Upper lobe of left lung (tissue), 6 donors: ENCODE measurements around the gene NDUFA7. TPM values are rescaled to one million over a fixed set of nuclear protein-coding genes. Genes with fewer than 3 reads are reported as not detected.
"Not testable (repeated sequence)": the region's sequence is repeated elsewhere in the genome, so short reads cannot be mapped to it uniquely, and the experiment has no call there.

Experiments
- ATAC-seq, 2 donors: fragments of 200-7000 bp; cut with Tn5 transposase; one replicate each; pipeline ENCODE4 v1.9.1; 2022; ENCODE audit warnings: mild to moderate bottlenecking in 2 of 2, moderate library complexity in 2 of 2; ENCODE audit not compliant: low FRiP score in 2 of 2
- DNase-seq, 2 donors: peaks; one replicate each; pipeline ENCODE4 v3.0.0-alpha.2; 2019 to 2020
- H3K27ac ChIP-seq, 4 donors: fragments of 200-600 bp; sonication (generic); one replicate each; pipeline ENCODE4 v1.5.1; 2016 to 2019
- H3K27me3 ChIP-seq, 4 donors: fragments of 200-600 bp; sonication (generic); one replicate each; pipeline ENCODE4 v1.5.1; 2017 to 2019
- H3K36me3 ChIP-seq, 4 donors: fragments of 200-600 bp; sonication (generic); one replicate each; pipeline ENCODE4 v1.5.1; 2016 to 2019
- H3K4me1 ChIP-seq, 4 donors: fragments of 200-600 bp; sonication (generic); one replicate each; pipeline ENCODE4 v1.5.1; 2018 to 2019
- H3K4me3 ChIP-seq, 4 donors: fragments of 200-600 bp; sonication (generic); one replicate each; pipeline ENCODE4 v1.5.1; 2017 to 2019; ENCODE audit warnings: mild to moderate bottlenecking in 2 of 4, moderate library complexity in 1 of 4
- H3K9me3 ChIP-seq, 4 donors: fragments of 200-600 bp; sonication (generic); one replicate each; pipeline ENCODE4 v1.5.1; 2018 to 2019
- CTCF ChIP-seq, 6 experiments: fragments of 450-650 bp in 4 of 6; fragments of 200-600 bp in 2 of 6; sonication (generic) in 2 of 6; IDR thresholded peaks; one replicate each; pipeline ENCODE4 v1.5.1; 2016 to 2019; ENCODE audit warnings: antibody characterized with exemption in 6 of 6
- EP300 ChIP-seq, 4 donors: sonication (generic); formaldehyde crosslinking; IDR thresholded peaks; one replicate each; pipeline ENCODE4 v1.5.1; 2017; ENCODE audit warnings: antibody characterized with exemption in 4 of 4, control low read depth in 2 of 4
- POLR2A ChIP-seq, 4 donors: fragments of 450-650 bp; IDR thresholded peaks; one replicate each; pipeline ENCODE4 v1.5.1; 2016 to 2017; ENCODE audit warnings: antibody characterized with exemption in 4 of 4, mild to moderate bottlenecking in 2 of 4
- POLR2AphosphoS5 ChIP-seq, 2 donors: sonication (generic); formaldehyde crosslinking; IDR thresholded peaks; one replicate each; pipeline ENCODE4 v1.5.1; 2017; ENCODE audit warnings: antibody characterized with exemption in 2 of 2
- WGBS, 2 donors: methylation state at CpG; one replicate each; pipeline ENCODE4 v1.1.5; 2017 to 2018; 5-methylcytosine and 5-hydroxymethylcytosine counted together
- total RNA-seq, 6 donors: library from RNA; depleted of rRNA in 4 of 6; stranded (reverse); fragments of >200 nt in 4 of 6; gene quantifications; one replicate each; pipeline versions ENCODE4 v1.1.0 to v1.2.1, GENCODE V29; 2016 to 2021
- donor health status: DM: no; HTN: no; CAD: no; lungs with moderate emphysema.
- donor health status: DM: no; HTN: yes; CAD: no; lungs with severe emphysema.

The NDUFA7 gene
- total RNA-seq, 6 donors from 2014 or later: 13.6 to 50.9 (median 31.1) TPM

GRCh38 chr19:8358948-8359347, 37.8 kb upstream of the NDUFA7 start:
- DNase-seq (no peak), ATAC-seq (no peak)
- TF ChIP-seq POLR2AphosphoS5 (IDR thresholded peaks at IDR 0.05) (no peak), EP300 (IDR thresholded peaks at IDR 0.05) (no peak), POLR2A (IDR thresholded peaks at IDR 0.05) (no peak), CTCF (IDR thresholded peaks at IDR 0.05) (no peak)
- WGBS, 2 donors: 89% methylated on average over 6 of the region's 6 CpGs
- Histone ChIP-seq H3K27me3 (no peaks in the 10 kb centered on the region), H3K9me3 (peaks cover 0 to 4% (median 0%) of the 10 kb centered on the region in 4 donors), H3K4me1 (peaks cover 42 to 51% (median 43%) of the 10 kb centered on the region in 4 donors), H3K4me3 (no peak overlapping the region), H3K27ac (no peak overlapping the region), H3K36me3 (no peaks in the 10 kb centered on the region)

DNA sequence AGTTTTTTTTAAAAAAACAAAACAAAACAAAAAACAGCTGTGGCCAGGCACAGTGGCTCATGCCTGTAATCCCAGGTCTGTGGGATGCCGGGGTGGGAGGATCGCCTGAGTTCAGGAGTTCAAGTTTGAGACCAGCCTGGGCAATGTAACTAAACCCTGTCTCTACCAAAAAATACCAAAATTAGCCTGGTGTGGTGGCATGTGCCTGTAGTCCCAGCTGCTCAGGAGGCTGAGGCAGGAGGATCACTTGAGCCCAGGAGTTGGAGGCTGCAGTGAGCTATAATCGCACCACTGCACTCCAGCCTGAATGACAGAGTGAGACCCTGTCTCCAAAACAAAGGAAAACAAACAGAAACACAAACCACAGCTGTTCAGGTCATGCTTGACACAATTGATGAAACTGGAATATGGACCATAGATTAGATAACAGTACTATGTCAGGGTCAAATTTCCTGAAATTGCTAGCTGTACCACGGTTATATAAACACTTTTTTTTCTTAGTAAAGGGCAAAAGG, 35.9 kb upstream of the NDUFA7 start:
- no peaks in the 10 kb centered on the region for H3K36me3 ChIP-seq
- TF ChIP-seq POLR2A (IDR thresholded peaks at IDR 0.05) (no peak), CTCF (IDR thresholded peaks at IDR 0.05) (no peak), EP300 (IDR thresholded peaks at IDR 0.05) (no peak)
- ATAC-seq: no peak
- no peak for DNase-seq
- H3K27me3 ChIP-seq: no peaks in the 10 kb centered on the region
- H3K9me3 ChIP-seq: peaks cover 0 to 4% (median 0%) of the 10 kb centered on the region in 4 donors
- H3K27ac ChIP-seq: no peak overlapping the region
- H3K4me3 ChIP-seq: no peak overlapping the region
- WGBS, 2 donors: 65 to 78% methylated on average over 4 of the region's 4 CpGs
- peaks cover 31 to 45% (median 39%) of the 10 kb centered on the region in 4 donors for H3K4me1 ChIP-seq

DNA sequence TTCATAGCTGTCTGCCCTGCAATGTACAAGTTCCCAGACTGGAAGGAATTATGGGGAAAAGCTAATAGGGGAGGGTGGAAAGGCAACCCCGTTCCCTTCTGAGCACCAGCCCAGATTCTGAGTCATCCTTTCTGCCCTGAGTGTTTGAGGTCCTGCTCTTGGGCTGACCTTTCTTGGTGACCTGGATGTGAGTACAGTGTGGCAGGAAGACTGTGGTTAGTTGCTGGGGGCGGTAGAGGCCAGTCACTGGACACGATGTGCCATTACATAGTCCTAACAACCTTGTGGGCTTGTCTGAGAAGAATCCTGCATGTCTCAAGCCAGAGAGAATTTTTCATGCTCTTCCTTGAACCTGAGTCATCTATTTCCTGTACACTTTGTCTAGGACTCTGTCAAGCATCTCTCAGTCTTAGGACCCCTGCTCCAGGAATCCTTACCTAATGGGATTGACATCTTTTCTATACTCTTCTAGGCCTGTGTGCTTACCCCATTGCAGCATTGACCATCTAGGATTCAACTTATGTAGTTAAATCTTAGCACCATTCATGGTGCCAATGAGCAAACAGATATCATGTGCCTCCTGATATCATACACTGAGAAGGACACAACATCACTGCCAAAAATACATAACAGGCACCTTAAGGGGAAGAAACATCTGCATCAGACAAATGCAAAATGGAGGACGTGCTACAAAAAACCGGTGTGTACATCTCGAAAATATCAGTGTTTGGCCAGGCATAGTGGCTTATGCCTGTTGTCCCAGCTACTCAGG, 34.6 kb upstream of the NDUFA7 start:
- peaks cover 0 to 4% (median 0%) of the 10 kb centered on the region in 4 donors for H3K9me3 ChIP-seq
- TF ChIP-seq CTCF (IDR thresholded peaks at IDR 0.05) (no peak), POLR2A (IDR thresholded peaks at IDR 0.05) (no peak), EP300 (IDR thresholded peaks at IDR 0.05) (peak in 2 of 4 donors; percentile 49 to 88), POLR2AphosphoS5 (IDR thresholded peaks at IDR 0.05) (peak; percentile 81 to 98)
- WGBS, 2 donors: 57 to 63% methylated on average over 6 of the region's 6 CpGs
- DNase-seq (peak in 1 of 2 donors; percentile 84), ATAC-seq (peak; percentile 85 to 88)
- no peaks in the 10 kb centered on the region for H3K27me3 ChIP-seq
- H3K4me3 ChIP-seq: no peak overlapping the region
- peak overlapping the region in 3 of 4 donors; percentile 4 to 52 (median 48) for H3K27ac ChIP-seq
- peaks cover 20 to 34% (median 32%) of the 10 kb centered on the region in 4 donors for H3K4me1 ChIP-seq
- H3K36me3 ChIP-seq: no peaks in the 10 kb centered on the region

DNA sequence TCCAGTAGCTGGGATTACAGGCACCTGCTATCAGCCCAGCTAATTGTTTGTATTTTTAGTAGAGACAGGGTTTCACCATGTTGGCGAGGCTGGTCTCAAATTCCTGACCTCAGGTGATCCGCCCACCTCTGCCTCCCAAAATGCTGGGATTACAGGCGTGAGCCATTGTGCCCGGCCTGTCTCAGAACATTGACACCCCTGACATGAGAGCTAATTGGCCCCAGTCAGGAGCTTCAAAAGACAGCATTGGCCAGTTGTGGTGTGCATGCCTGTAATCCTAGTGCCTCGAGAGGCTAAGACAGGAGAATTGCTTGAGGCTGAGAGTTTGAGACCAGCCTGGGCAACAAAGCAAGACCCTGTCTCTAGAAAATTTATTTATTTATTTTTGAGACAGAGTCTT, 31.7 kb upstream of the NDUFA7 start:
- ATAC-seq, DNase-seq, H3K36me3 ChIP-seq, H3K27me3 ChIP-seq, H3K9me3 ChIP-seq: not testable (repeated sequence)
- peaks cover 20 to 38% (median 33%) of the 10 kb centered on the region in 4 donors for H3K4me1 ChIP-seq
- WGBS, 2 donors: 54 to 73% methylated on average over 2 to 5 of the region's 5 CpGs
- H3K27ac ChIP-seq: peak overlapping the region in 1 of 4 donors; percentile 13
- peak overlapping the region in 1 of 4 donors; percentile 9 for H3K4me3 ChIP-seq

DNA sequence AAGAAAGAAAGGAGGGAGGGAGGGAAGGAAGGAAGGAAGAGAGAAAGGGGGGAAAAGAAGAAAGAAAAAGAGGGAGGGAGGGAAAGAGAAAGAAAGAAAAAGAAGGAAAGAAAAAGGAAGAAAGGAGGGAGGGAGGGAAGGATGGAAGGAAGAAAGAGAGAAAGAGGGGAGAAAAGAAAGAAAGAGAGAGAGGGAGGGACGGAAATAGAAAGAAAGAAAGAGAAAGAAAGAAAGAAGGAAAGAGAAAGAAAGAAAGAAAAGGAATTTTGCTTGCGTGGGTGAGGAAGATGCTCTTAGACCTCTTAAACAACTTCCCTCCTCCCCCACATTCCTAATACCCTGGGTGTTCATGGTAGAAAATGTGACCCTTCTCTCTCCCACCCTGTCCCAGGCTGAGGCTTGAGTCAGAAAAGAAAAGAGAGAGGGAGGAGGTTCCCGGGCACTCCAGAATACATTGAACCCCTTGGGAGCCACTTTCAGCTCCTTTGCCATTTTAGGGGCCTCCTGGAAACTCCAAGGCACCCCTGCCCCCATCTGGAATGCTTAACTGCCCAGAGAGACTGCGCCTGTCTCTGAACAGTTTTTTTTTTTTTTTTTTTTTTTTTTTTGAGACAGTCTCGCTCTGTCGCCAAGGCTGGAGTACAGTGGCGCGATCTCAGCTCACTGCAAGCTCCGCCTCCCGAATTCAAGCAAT, 31.1 kb upstream of the NDUFA7 start:
- H3K27me3 ChIP-seq: no peaks in the 10 kb centered on the region
- peak overlapping the region in 1 of 4 donors; percentile 13 for H3K27ac ChIP-seq
- TF ChIP-seq POLR2A (IDR thresholded peaks at IDR 0.05): no peak
- TF ChIP-seq CTCF (IDR thresholded peaks at IDR 0.05): no peak
- no peak for TF ChIP-seq POLR2AphosphoS5 (IDR thresholded peaks at IDR 0.05)
- TF ChIP-seq EP300 (IDR thresholded peaks at IDR 0.05): no peak
- peaks cover 0 to 4% (median 0%) of the 10 kb centered on the region in 4 donors for H3K9me3 ChIP-seq
- H3K4me1 ChIP-seq: peaks cover 20 to 41% (median 34%) of the 10 kb centered on the region in 4 donors
- H3K36me3 ChIP-seq: no peaks in the 10 kb centered on the region
- ATAC-seq (peak in 1 of 2 donors; percentile 32), DNase-seq (no peak)
- 28 to 50% methylated on average over 10 of the region's 10 CpGs for WGBS, 2 donors
- H3K4me3 ChIP-seq: peak overlapping the region in 1 of 4 donors; percentile 9

- H3K27ac ChIP-seq, H3K36me3 ChIP-seq, DNase-seq, ATAC-seq, H3K9me3 ChIP-seq, H3K4me3 ChIP-seq, H3K27me3 ChIP-seq: not testable (repeated sequence)
- peaks cover 13 to 28% (median 23%) of the 10 kb centered on the region in 4 donors for H3K4me1 ChIP-seq
- 64 to 67% methylated on average over 8 of the region's 8 CpGs for WGBS, 2 donors
These were observed 28.6 kb upstream of the NDUFA7 start for GRCh38 chr19:8349629-8350372.
